Effector memory CD8-positive, alpha-beta T cell (primary cell): ENCODE data around the gene CEP63.
A peak's percentile ranks its signal among the peaks of the same experiment; 100 is the strongest.

ENCODE experiments used
- ATAC-seq: fragments of 150-1000 bp; cut with Tn5 transposase; replicated peaks from 2 replicates; pipeline ENCODE4 v1.10.0; 2021; ENCODE audit warnings: mild to moderate bottlenecking, moderate library complexity
- DNase-seq, 3 experiments: peaks; one replicate each; pipeline ENCODE4 v3.0.0; 2021
- H3K27ac Mint-ChIP-seq, 2 donors: one replicate each; pipeline ENCODE4 v1.8.0; 2022; ENCODE audit warnings: mild to moderate bottlenecking in 2 of 2, mixed read lengths in 2 of 2, moderate library complexity in 2 of 2
- H3K27me3 Mint-ChIP-seq, 2 donors: one replicate each; pipeline ENCODE4 v1.8.0; 2022; ENCODE audit warnings: mixed read lengths in 2 of 2
- H3K36me3 Mint-ChIP-seq: one replicate; pipeline ENCODE4 v1.8.0; 2022; ENCODE audit warnings: mild to moderate bottlenecking, moderate library complexity, mixed read lengths; ENCODE audit not compliant: insufficient read depth
- H3K4me1 Mint-ChIP-seq, 2 donors: one replicate each; pipeline ENCODE4 v1.8.0; 2022; ENCODE audit warnings: low read depth in 2 of 2, mixed read lengths in 2 of 2
- H3K4me3 Mint-ChIP-seq, 2 donors: one replicate each; pipeline ENCODE4 v1.8.0; 2022; ENCODE audit warnings: mild to moderate bottlenecking in 2 of 2, mixed read lengths in 2 of 2, moderate library complexity in 2 of 2
- H3K9me3 Mint-ChIP-seq, 2 donors: one replicate each; pipeline ENCODE4 v1.8.0; 2022; ENCODE audit warnings: mixed read lengths in 2 of 2
- total RNA-seq, 9 experiments: gene quantifications; one replicate each; lab custom pipeline; 2026; lab: John Stamatoyannopoulos, UW

Gene CEP63
- 5.8 to 31.7 (median 10.8) reads per million in 9 experiments for total RNA-seq

DNA sequence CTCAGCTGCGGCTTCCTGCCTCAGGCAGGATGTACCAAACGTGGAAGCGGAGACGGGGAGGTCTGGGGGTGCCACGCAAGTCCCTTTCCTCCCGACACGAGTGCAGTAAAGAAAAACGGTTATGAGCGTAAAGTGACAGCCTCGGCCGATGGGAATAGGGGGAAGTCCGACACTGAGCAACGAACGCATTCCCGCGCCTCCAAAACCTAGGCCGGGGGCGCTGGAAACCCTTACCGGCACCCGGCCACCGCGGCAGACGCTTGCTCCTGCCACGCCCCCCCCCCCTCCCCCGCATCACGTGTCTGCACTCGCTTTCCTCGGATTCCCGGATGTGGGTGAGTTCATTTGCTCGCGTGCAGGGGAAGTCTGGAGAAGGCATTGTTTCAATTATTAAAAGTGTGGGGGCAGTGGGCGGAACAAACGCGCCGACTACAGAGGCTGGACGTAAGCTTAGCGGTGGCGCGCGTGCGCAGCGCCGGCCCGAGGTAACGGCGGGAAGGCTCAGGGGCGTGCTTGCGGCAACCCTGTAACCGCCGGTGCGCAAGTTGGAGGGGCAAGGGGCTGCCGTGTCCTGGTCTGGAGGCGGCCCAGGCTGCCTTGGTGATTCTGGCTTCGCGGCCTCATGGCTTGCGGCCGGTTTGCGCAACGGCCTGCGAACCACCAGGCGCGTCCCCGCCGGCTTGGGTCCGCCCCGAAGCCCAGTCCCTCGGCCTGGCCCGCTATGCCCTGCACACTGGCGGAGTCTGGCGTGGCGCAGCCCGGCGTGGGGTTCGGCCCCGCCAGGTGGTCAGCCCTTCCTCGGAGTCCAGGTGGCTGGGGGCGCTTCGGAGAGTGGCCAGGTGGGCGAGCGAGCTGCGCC is at the start of gene CEP63, which contains the start of gene ANAPC13:
TSS of gene CEP63 (plus strand) at position 340 of the 859 bp plus-strand sequence. CDS start 9,264 bp downstream, outside the sequence.
TSS of gene ANAPC13 (minus strand) at position 268 of the 859 bp plus-strand sequence. CDS start 3,081 bp downstream, outside the sequence.
- Mint-ChIP-seq H3K36me3 (peaks cover 23% of the 10 kb centered on the region), H3K9me3 (no peaks in the 10 kb centered on the region), H3K27me3 (no peaks in the 10 kb centered on the region), H3K4me1 (peaks cover 36 to 43% of the 10 kb centered on the region in 2 donors), H3K27ac (peak within 1 kb of the TSS; percentile 98), H3K4me3 (peak within 1 kb of the TSS; percentile 98)
- DNase-seq, result peak; percentile 89 to 93 (median 93)
- ATAC-seq, result peak; percentile 83

DNA sequence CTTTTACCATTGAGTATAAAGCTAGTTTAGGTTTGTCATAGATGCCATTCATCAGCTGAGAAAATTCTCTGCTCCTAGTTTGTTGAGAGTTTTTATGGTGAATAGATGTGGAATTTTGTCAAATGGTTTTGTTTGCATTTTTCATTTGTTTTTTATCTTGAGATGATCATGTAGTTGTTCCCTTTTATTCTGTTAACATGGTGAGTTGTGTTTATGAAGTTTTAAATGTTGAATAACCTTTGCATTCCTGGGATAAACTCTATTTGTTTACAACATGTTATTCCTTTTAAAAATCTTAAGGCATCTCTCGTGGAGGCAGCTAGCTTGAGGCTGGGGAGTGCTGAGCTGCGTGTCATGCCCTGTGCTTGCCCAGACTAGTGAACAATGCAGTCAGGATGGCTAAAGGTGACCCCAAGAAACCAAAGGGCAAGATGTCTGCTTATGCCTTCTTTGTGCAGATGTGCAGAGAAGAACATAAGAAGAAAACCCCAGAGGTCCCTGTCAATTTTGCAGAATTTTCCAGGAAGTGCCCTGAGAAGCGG is 48.6 kb upstream of the CEP63 start:
- no peaks in the 10 kb centered on the region for H3K4me1 Mint-ChIP-seq
- no peak for DNase-seq
- H3K27ac Mint-ChIP-seq, result no peak overlapping the region
- H3K4me3 Mint-ChIP-seq, result no peak overlapping the region
- peaks cover 40 to 45% of the 10 kb centered on the region in 2 donors for H3K27me3 Mint-ChIP-seq
- no peaks in the 10 kb centered on the region for H3K36me3 Mint-ChIP-seq
- no peak for ATAC-seq
- no peaks in the 10 kb centered on the region for H3K9me3 Mint-ChIP-seq

DNA sequence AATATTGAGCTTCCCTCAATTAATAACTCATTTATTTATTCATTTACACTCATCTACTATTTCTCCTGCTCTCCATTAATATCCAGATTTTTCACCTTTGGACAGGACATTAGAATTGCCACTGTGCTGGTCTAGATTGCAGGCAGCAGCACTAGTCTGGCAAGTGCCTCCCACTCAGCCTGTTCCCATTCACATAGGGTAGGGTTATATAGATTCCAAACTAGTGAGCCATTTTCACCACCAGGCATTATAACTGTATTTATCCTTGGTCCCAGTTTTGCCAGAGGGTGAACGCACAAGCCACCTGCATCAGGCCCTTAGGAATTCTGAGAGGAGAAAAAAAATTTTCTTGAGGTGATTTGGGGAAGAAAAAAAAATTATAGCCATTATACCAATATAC is 44.5 kb upstream of the CEP63 start:
- DNase-seq (no peak), ATAC-seq (no peak)
- Mint-ChIP-seq H3K9me3 (peaks cover 5 to 9% of the 10 kb centered on the region in 2 donors), H3K27me3 (peaks cover 49 to 55% of the 10 kb centered on the region in 2 donors), H3K27ac (no peak overlapping the region), H3K36me3 (peaks cover 3% of the 10 kb centered on the region), H3K4me3 (no peak overlapping the region), H3K4me1 (no peaks in the 10 kb centered on the region)

- H3K36me3 Mint-ChIP-seq, result peaks cover 3% of the 10 kb centered on the region
- H3K27ac Mint-ChIP-seq, result no peak overlapping the region
- peaks cover 54 to 58% of the 10 kb centered on the region in 2 donors for H3K27me3 Mint-ChIP-seq
- no peak overlapping the region for H3K4me3 Mint-ChIP-seq
- DNase-seq (no peak), ATAC-seq (no peak)
- no peaks in the 10 kb centered on the region for H3K4me1 Mint-ChIP-seq
- peaks cover 7 to 9% of the 10 kb centered on the region in 2 donors for H3K9me3 Mint-ChIP-seq
These were observed 44.0 kb upstream of the CEP63 start for GRCh38 chr3:134441821-134442220.

GRCh38 chr3:134445095-134445494 is 40.8 kb upstream of the CEP63 start:
- H3K4me3 Mint-ChIP-seq, result no peak overlapping the region
- H3K36me3 Mint-ChIP-seq, result peaks cover 3% of the 10 kb centered on the region
- no peak for ATAC-seq
- H3K27ac Mint-ChIP-seq, result no peak overlapping the region
- peaks cover 61 to 69% of the 10 kb centered on the region in 2 donors for H3K27me3 Mint-ChIP-seq
- no peaks in the 10 kb centered on the region for H3K4me1 Mint-ChIP-seq
- no peak for DNase-seq
- H3K9me3 Mint-ChIP-seq, result peaks cover 7 to 9% of the 10 kb centered on the region in 2 donors

- Mint-ChIP-seq H3K27me3 (peaks cover 59 to 64% of the 10 kb centered on the region in 2 donors), H3K4me3 (no peak overlapping the region), H3K36me3 (peaks cover 3% of the 10 kb centered on the region)
These were observed 40.2 kb upstream of the CEP63 start for GRCh38 chr3:134445636-134446035.

DNA sequence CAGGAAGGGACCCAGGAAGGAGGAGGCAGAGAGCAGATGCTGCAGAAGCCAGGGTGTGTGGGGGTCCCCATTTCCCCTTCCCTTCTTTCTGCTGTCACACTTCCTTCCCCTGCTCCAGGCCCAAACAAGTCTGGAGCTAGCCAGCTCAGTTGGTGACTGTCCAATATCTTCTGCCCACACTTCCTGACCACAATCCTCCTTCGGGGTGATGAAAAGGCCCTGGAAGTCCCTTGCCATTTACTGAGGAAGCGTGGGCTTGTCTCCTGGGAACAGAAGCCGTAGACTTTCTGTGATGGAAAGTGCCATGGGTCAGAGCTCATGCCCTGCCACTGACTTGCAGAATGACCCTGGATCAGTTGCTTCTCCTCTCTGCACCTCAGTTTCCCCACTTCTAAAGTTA is 39.1 kb upstream of the CEP63 start:
- no peak for DNase-seq
- peaks cover 50 to 60% of the 10 kb centered on the region in 2 donors for H3K27me3 Mint-ChIP-seq
- peaks cover 7 to 9% of the 10 kb centered on the region in 2 donors for H3K9me3 Mint-ChIP-seq
- H3K4me1 Mint-ChIP-seq, result no peaks in the 10 kb centered on the region
- no peak overlapping the region for H3K4me3 Mint-ChIP-seq
- no peak for ATAC-seq
- H3K27ac Mint-ChIP-seq, result peak overlapping the region in 1 of 2 donors; percentile 33
- peaks cover 3% of the 10 kb centered on the region for H3K36me3 Mint-ChIP-seq

More at GRCh38 chr3:134445636-134446035, 40.2 kb upstream of the CEP63 start:
- ATAC-seq (no peak), DNase-seq (no peak)
- Mint-ChIP-seq H3K4me1 (no peaks in the 10 kb centered on the region), H3K27ac (no peak overlapping the region), H3K9me3 (peaks cover 7 to 9% of the 10 kb centered on the region in 2 donors)

DNA sequence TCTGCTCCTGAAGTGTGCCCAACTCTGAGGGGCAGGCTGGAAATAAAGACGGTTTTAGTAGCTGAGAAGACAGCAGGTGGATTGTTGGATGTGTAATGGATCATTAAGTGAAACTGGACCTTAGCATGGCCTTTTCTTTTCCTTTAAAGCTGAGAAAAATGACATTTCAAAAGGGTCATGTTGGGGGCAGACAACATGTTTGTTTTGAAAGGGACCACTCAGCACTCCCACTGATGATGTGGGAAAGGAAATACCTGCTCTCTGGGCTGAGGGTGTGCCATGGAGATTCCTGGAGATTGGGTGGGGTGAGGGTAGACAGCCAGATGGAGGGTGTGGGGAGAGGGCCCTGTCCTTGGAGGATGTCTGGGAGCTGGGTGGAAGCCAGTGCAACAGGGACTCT is 38.5 kb upstream of the CEP63 start:
- ATAC-seq (no peak), DNase-seq (no peak)
- Mint-ChIP-seq H3K27me3 (peaks cover 46 to 54% of the 10 kb centered on the region in 2 donors), H3K27ac (no peak overlapping the region), H3K9me3 (peaks cover 7 to 9% of the 10 kb centered on the region in 2 donors), H3K4me3 (no peak overlapping the region), H3K4me1 (no peaks in the 10 kb centered on the region), H3K36me3 (peaks cover 3% of the 10 kb centered on the region)

GRCh38 chr3:134448664-134449063 is 37.2 kb upstream of the CEP63 start:
- H3K4me3 Mint-ChIP-seq, result no peak overlapping the region
- no peak overlapping the region for H3K27ac Mint-ChIP-seq
- DNase-seq (no peak), ATAC-seq (no peak)
- H3K9me3 Mint-ChIP-seq, result peaks cover 7 to 9% of the 10 kb centered on the region in 2 donors
- H3K36me3 Mint-ChIP-seq, result no peaks in the 10 kb centered on the region
- peaks cover 43 to 59% of the 10 kb centered on the region in 2 donors for H3K27me3 Mint-ChIP-seq
- no peaks in the 10 kb centered on the region for H3K4me1 Mint-ChIP-seq

GRCh38 chr3:134449277-134449676 is 36.6 kb upstream of the CEP63 start:
- no peak for DNase-seq
- Mint-ChIP-seq H3K27ac (no peak overlapping the region), H3K36me3 (no peaks in the 10 kb centered on the region), H3K27me3 (peaks cover 41 to 62% of the 10 kb centered on the region in 2 donors), H3K4me3 (no peak overlapping the region), H3K4me1 (no peaks in the 10 kb centered on the region), H3K9me3 (peaks cover 7 to 9% of the 10 kb centered on the region in 2 donors)
- ATAC-seq, result no peak

GRCh38 chr3:134449951-134450350 is 35.9 kb upstream of the CEP63 start:
- Mint-ChIP-seq H3K27me3 (peaks cover 35 to 55% of the 10 kb centered on the region in 2 donors), H3K4me3 (no peak overlapping the region), H3K27ac (no peak overlapping the region), H3K36me3 (no peaks in the 10 kb centered on the region), H3K4me1 (no peaks in the 10 kb centered on the region), H3K9me3 (peaks cover 7 to 9% of the 10 kb centered on the region in 2 donors)
- ATAC-seq (no peak), DNase-seq (no peak)

- DNase-seq (no peak), ATAC-seq (no peak)
- peaks cover 33 to 46% of the 10 kb centered on the region in 2 donors for H3K27me3 Mint-ChIP-seq
- no peak overlapping the region for H3K4me3 Mint-ChIP-seq
- no peaks in the 10 kb centered on the region for H3K9me3 Mint-ChIP-seq
- H3K4me1 Mint-ChIP-seq, result no peaks in the 10 kb centered on the region
- H3K27ac Mint-ChIP-seq, result no peak overlapping the region
- H3K36me3 Mint-ChIP-seq, result no peaks in the 10 kb centered on the region
These were observed 32.2 kb upstream of the CEP63 start for GRCh38 chr3:134453631-134454030.

DNA sequence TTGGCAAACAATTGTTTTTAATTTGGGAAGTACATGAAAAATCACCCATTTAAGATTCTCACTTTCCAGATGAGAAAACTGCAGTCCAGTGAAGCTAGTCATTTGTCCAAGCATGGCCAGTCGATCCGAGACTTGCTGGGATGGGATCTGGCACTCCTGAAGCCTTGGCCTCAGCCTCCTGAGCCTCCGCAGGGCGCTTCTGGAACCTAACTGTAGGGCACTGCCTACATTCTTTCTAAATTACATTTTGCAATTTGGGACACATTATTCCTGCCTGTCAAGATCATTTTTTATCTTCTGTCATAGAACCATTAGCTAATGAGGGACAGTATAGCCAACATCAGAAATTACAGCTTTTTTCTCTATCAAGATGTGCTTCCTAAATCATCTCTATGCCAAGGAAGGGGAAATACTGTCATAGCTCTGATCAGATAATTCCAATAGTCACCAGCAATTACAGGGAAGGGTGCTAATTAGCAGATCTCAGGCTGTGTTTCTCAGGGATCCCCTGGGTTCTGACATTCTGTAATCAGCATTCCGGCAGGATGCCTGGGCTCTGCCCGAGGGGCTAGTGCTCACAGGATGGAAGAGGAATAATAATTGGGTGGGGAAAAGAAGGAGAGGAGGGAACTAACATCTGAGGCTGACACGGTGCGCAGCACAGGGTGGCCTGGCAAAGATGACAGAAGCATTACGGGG is 28.3 kb upstream of the CEP63 start:
- ATAC-seq (no peak), DNase-seq (no peak)
- Mint-ChIP-seq H3K4me3 (no peak overlapping the region), H3K27ac (no peak overlapping the region), H3K27me3 (peaks cover 49 to 59% of the 10 kb centered on the region in 2 donors), H3K4me1 (no peaks in the 10 kb centered on the region), H3K9me3 (no peaks in the 10 kb centered on the region), H3K36me3 (no peaks in the 10 kb centered on the region)
